Measurements from ENCODE around the gene TMPRSS9.
"Not testable (repeated sequence)": the region's sequence is repeated elsewhere in the genome, so short reads cannot be mapped to it uniquely, and the experiment has no call there.

Gene TMPRSS9

DNA sequence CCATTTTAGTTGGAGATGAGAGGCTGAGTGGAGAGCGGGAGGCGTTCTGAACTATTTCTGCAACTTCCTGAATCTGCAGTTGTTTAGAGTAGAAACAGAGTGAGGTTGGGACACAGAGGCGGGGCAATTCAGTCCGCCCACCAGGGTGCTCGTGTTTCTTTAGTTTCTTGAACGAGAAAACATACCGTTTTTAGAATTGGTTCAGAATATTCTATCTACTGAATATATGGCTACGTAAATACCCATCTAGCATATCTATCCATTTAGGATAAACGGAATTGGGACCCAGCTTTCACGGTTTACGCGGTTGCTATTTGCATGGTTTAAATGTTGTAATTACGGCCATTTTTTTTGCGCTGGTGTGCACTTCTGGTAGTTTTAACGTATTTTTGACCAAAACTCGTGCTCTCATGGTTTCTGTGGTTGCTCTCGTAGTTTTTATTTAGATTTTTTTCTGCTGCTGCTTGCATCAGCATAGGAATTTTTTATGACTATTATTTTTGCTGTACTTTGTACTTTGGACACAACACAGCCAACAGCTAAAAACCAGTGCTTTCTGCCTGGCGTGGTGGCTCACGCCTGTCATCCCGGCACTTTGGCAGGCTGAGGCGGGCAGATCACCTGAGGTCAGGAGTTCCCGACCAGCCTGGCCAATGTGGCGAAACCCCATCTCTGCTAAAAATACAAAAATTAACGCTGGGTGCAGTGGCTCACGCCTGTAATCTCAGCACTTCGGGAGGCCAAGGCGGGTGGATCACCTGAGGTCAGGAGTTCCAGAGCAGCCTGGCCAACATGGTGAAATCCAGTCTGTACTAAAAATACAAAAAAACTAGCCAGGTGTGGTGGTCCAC is 34.6 kb downstream of the TMPRSS9 start:
- no peak for DNase-seq

DNA sequence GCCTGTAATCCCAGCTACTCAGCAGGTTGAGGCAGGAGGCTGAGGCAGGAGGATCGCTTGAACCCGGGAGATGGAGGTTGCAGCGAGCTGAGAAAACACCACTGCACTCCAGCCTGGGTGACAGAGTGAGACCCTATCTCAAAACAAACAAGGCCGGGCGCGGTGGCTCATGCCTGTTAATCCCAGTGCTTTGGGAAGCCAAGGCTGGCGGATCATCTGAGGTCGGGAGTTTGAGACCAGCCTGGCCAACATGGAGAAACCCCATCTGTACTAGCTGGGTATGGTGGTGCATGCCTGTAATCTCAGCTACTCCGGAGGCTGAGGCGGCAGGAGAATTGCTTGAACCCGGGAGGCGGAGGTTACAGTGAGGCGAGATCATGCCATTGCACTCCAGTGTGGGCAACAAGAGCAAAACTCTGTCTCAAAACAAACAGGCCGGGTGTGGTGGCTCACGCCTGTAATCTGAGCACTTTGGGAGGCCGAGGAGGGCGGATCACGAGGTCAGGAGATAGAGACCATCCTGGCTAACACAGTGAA is 35.3 kb downstream of the TMPRSS9 start:
- not testable (repeated sequence) for DNase-seq

DNA sequence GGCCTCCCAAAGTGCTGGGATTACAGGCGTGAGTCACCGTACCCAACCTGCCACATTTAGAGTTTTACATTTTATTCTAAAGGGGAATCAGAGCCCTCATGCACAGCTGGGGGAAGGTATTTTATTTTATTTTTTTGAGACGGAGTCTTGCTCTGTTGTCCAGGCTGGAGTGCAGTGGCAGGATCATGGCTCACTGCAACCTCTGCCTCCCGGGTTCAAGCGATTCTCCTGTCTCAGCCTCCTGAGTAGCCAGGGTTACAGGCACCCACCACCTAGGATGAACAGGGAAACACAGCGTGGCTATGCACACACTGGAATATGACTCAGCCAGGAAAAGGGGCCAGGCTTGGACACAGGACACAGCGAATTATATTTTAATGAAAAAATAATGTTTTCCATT is 37.1 kb downstream of the TMPRSS9 start:
- DNase-seq = not testable (repeated sequence)

DNA sequence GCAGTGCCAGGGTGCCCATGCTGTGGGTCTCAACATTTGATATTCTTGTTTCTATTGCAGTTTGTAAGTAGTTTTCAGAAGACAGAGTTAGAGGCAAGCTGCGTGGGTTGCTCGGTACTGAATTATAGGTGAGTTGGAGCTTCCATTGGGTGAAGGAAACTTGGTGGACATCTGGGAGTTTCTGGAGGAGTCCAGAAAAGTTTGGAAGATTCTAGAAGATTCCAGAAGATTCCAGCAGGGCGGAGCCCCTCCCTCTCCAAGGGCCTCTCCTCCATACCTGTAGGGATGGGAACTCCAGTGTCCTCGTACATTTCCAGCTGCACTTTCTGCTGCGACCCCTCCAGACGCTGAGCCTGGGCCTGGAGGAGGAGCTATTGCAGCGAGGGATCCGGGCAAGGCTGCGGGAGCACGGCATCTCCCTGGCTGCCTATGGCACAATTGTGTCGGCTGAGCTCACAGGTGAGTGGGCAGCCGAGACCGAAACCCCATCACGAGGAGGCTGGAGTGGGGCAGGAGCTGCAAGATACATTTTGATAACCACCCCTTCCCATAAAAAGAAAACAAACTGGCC is 38.8 kb downstream of the TMPRSS9 start:
- no peak for DNase-seq

DNA sequence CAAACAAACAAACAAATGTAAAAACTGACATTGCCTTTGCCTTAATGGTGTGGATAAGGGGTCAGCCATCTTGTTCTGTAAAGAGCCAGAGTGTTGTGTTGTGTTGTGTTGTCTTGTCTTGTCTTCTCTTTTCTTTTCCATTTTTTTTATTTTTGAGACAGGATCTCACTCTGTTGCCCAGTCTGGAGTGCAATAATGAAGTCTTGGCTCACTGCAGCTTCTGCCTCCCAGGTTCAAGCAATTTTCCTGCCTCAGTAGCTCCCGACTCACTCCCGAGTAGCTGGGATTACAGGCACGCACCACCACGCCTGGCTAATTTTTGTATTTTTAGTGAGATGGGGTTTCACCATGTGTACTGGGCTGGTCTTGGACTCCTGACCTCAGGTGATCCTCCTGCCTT is 39.5 kb downstream of the TMPRSS9 start:
- no peak for DNase-seq

DNA sequence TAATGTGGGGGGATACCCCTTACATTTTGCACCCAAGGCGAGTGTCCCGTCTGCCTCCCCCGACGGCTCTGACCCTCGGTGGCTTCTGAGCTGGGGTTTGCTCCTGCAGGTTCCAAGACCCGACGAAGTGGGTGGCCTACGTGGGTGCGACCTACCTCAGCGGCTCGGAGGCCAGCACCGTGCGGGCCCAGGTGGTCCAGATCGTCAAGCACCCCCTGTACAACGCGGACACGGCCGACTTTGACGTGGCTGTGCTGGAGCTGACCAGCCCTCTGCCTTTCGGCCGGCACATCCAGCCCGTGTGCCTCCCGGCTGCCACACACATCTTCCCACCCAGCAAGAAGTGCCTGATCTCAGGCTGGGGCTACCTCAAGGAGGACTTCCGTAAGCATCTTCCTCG is 48.2 kb downstream of the TMPRSS9 start:
- DNase-seq = no peak

DNA sequence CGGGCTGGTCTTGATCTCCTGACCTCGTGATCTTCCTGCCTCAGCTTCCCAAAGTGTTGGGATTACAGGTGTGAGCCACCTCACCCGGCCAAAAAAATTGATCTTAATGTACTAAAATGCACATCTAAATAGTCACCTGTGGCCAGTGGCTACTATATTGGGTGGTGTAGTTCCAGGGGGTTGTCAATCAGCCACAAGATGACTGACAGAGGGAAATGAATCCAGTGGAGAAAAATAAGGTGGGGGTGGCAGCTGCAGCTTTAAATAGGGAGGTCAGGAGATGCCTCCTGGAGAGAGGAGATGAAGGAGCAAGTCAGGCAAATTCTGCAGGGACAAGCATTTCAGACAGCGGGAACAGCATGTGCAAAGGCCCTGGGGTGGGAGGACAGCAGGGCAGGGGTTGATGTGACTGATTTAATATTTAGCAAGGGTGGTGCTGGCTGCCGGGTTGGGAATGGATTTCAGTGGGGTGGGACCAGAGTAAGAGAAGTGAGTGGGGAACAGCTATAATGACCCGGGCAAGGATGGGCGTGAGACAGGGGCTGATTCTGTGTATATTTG is 49.4 kb downstream of the TMPRSS9 start:
- no peak for DNase-seq

DNA sequence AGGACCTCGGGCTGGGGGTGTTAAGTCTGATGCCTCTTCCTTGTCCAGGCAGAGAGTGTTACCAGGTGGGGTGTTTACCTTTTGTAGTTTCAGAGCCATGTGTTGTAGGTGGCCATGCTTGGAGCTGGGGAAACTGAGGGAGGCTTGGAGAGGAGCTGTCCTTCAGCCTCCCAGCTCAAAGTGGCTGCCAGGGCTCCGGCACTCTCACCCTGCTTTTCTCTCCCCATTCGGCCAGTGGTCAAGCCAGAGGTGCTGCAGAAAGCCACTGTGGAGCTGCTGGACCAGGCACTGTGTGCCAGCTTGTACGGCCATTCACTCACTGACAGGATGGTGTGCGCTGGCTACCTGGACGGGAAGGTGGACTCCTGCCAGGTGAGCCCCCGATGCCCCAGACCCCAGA is 50.0 kb downstream of the TMPRSS9 start:
- no peak for DNase-seq

DNA sequence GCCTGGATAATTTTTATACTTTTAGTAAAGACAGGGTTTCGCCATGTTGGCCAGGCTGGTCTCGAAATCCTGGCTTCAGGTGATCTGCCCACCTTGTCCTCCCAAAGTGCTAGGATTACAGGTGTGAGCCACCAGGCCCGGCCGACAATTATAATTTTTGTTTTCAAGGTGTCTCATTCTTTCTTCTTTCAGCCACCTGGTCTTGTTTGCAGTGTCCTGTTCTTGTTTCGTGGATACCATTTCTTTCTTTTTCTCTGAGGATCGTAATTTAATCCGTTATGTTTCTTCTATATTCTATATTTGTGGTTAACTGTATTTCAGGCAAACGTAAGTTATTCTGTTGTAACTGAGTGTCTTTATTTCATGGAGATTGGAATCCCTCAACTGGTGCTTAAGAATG is 51.6 kb downstream of the TMPRSS9 start:
- no peak for DNase-seq

DNA sequence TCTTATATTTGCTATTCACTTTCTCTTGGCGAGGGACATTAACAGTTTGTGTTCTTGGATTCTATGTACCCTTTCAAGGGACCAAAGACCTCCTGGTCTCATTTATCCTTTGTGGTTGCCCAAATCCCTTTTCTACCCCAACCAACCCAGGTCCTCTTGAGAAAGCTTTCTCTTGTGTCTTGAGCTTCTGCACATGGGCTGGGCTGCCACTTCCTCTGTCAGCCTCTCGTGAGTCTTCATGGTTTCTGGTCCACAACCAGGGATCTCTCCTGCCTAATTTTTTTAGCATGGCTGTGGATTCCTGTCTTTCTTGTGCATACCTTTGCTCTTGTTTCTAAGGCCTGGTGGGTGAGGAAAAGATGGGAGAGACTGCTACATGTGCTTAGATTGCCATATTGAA is 52.4 kb downstream of the TMPRSS9 start:
- no peak for DNase-seq

DNA sequence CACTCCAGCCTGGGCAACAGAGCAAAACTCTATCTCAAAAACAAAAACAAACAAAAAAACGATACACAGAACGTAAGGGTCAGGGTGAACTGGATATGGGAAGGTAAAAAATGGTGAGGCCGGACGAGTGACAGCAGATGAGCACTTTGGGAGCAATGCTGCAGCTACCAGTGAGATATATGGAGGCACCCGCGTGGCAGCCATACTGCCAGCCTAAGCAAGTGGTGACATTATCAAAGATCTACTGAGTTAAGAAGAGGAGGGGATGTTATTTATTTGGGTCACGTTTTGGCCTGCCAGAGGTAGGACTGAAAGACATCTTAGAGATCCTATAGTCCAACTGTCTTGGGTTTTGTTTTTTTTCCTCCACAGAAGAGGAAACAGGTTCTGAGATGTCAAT is 53.1 kb downstream of the TMPRSS9 start:
- no peak for DNase-seq

DNA sequence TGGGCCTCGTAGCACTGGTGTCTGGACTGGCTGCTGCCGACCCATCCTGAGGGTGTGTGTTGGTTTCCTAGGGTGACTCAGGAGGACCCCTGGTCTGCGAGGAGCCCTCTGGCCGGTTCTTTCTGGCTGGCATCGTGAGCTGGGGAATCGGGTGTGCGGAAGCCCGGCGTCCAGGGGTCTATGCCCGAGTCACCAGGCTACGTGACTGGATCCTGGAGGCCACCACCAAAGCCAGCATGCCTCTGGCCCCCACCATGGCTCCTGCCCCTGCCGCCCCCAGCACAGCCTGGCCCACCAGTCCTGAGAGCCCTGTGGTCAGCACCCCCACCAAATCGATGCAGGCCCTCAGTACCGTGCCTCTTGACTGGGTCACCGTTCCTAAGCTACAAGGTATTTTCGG is 53.6 kb downstream of the TMPRSS9 start:
- DNase-seq = no peak

DNA sequence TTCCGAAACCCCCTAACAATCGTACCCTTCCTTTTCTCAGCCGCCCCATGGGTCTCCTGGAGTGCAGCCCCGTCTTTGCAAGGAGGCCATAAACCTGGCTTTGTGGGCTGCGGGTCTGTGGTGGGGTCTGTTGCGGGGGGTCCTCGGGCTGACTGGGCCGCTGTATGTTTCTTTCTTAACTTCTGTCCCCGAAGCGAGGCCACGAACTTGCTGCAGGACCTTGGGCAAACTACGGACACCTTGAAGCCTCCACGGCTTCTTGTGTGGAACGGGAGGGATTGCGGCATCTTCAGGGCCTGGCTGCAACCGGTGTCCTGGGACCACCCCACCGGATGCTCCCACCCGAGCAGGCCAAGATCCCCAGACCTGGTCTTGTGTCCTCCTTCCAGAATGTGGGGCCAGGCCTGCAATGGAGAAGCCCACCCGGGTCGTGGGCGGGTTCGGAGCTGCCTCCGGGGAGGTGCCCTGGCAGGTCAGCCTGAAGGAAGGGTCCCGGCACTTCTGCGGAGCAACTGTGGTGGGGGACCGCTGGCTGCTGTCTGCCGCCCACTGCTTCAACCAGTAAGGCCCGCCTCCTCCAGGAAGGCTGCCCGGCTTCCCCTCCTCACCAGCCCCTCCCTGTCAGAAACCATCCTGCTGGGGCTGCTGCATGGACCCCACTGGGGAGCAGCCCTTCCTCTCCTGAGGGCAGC is 55.4 kb downstream of the TMPRSS9 start:
- DNase-seq = no peak

DNA sequence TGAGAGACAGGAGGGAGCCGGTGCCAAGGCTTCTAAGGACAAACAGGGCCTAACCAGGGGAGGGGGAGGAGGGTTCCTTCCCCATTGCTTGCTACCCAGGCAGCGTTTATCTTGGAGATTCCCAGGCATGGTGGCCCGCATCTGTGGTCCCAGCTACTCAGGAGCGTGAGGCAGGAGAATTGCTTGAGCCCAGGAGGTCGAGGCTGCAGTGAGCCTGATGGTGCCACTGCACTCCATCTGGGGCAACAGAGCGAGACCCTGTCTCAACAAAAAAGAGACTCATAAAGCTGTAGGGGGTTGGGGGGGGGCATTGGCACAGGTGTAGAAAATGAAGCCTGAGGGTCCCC is 55.9 kb downstream of the TMPRSS9 start:
- no peak for DNase-seq

DNA sequence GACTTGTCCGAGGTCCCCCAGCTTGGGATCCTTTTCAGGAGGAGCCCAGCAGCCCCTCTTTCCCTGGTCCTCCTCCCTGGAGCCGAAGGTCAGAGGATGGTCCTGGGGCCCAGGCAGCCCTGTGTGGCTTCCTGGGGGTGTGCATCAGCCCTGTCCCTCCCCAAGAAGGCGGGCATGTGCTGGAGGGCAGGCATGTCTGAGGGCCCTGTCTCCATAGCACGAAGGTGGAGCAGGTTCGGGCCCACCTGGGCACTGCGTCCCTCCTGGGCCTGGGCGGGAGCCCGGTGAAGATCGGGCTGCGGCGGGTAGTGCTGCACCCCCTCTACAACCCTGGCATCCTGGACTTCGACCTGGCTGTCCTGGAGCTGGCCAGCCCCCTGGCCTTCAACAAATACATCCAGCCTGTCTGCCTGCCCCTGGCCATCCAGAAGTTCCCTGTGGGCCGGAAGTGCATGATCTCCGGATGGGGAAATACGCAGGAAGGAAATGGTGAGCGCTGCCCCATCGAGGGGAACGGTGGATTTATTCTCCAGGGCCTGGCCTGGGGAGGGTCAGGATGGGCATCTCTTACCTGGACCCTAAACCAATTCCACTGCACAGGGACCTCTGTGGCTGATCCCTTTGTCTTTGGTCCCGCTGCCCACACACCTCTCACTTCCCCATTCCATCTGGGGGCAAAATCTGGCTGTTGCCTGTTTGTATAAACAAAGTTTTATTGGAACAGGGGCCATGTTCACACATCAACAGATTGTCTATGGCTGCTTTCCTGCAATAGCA is 56.4 kb downstream of the TMPRSS9 start:
- no peak for DNase-seq

DNA sequence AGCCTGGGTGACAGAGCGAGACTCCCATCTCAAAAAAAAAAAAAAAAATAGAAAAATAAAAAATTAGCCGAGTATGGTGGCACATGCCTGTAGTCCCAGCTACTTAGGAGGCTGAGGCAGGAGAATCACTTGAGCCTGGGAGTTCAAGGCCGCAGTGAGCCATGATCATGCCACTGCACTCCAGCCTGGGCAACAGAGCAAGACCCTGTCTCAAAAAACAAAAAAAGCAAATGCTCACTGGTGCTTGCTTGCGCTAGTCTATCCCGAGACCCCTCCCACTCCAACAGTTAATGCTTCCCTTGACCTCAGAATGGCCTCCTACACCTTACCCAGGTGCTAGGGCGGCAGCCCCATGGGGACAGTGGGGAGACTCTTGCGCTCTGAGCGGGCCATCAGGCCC is 57.4 kb downstream of the TMPRSS9 start:
- not testable (repeated sequence) for DNase-seq

DNA sequence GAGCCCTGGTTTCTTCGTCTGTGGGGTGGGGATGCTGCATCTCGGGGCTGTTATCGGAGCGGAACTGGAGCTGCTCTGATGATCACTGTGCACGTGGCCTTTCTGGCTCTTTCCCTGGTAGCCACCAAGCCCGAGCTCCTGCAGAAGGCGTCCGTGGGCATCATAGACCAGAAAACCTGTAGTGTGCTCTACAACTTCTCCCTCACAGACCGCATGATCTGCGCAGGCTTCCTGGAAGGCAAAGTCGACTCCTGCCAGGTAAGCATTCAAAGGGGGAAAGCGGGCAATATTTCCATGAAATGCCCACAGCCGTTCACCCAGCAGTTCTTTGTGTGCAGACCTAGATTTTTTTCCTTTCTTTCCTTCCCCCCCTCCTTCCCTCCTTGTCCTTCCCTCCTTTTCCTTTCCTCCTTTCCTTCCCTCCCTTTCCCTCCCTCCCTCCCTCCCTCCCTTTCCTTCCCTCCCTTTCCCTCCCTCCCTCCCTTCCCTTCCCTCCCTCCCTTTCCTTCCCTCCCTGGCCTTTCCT is 57.9 kb downstream of the TMPRSS9 start:
- no peak for DNase-seq

DNA sequence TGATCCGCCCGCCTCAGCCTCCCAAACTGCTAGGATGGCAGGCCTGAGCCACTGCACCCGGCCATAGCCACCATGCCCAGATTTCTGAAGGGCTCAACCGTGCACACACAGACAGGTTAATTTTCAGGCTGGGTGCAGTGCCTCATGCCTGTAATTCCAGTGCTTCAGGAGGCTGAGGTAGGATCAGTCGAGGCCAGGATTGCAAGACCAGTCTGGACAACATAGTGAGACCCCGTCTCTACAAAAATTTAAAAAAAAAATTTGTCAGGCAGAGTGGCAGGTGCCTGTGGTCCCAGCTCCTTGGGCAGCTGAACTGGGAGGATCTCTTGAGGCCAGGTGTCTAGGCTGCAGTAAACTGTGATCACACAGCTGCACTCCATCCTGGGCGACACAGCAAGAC is 59.7 kb downstream of the TMPRSS9 start:
- no peak for DNase-seq

DNA sequence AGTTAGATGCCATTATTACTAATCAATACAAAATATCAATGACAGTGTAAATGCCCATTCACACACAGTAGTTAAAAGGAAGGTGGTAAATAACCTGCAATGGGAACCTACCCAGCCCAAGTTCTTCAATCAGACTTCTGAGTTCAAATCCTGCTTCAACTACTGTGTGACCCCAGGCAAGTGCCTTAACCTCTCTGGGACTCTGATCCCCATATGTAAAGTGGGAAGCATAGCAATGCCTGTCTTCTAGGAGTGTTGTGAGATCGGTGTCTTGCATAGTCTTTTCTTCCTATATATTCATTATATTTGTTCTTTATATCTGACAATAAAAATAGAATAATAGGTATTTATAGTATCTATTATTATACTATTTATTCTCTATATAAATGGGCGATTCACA is 60.4 kb downstream of the TMPRSS9 start:
- DNase-seq = no peak

DNA sequence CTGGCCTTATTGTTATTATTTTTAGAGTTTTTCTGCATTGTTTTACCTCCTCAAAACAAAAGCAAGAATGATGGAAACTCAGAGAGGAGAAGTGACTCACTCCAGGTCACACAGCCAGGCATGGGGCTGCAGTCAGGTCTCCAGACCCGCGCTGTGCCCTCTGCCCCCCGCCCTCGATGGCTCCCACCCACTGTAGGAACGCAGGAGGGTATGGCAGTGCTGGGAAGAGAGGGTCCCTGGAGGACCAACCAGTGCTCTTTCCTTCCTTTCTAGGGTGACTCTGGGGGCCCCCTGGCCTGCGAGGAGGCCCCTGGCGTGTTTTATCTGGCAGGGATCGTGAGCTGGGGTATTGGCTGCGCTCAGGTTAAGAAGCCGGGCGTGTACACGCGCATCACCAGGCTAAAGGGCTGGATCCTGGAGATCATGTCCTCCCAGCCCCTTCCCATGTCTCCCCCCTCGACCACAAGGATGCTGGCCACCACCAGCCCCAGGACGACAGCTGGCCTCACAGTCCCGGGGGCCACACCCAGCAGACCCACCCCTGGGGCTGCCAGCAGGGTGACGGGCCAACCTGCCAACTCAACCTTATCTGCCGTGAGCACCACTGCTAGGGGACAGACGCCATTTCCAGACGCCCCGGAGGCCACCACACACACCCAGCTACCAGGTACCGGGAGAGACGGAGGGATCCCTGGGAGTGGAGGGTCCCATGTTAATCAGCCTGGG is 61.7 kb downstream of the TMPRSS9 start:
- no peak for DNase-seq

DNA sequence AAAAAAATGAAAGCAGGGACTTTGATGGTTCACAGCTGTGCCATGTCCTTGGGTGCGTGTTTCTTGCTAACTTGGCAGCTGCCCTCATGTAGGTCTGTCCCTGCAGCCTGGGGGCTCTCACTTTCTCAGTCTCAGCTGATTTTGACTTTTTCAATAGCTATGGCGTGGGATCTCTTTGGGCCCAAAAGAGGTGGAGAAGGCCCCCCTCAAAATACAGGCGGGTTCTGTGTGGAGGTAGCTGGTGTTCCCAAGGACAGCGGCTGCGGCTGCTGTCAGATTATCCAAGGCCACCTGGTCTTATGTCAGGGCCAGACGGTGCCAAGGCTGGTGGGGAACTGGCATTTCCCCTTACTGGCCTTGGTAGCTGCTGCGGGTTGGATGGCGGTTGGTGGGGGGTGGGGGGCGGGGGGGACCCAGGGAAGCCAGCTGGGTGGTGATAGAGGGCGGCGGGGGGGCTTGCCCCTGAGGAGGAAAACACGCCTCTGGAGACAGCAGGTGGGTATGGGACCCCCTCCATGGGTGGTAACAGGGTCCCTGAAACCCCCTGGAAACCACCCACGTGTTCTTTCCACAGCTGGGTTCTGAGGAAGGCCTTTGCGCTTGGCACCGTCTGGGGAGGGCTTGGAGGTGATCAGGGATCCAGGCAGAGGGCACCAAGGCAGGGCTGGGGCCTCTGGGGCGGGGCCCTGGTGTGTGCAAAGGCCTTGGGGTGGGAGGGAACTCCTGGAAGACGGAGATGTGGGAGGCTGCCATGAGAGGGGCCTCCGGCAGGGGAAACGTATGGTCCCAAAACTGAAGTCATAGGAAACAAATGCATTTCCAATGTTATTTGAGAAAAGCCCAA is 63.2 kb downstream of the TMPRSS9 start:
- DNase-seq = no peak

All from fibroblast of upper back skin (primary cell).